NCI-H2227 treated with DMSO at 0.1 percent for 48 hours (cell line): Measurements from ENCODE around the gene SNTB2.
"Not testable (repeated sequence)": the region's sequence is repeated elsewhere in the genome, so short reads cannot be mapped to it uniquely, and the experiment has no call there.

Source experiments
- DNase-seq: peaks from one replicate; lab custom pipeline; 2025; lab: John Stamatoyannopoulos, UW

Gene SNTB2

GRCh38 chr16:69286941-69287713, 100.2 kb downstream of the SNTB2 start:
- DNase-seq: peak; percentile 3

- not testable (repeated sequence) for DNase-seq
Observed at GRCh38 chr16:69291657-69292056, 104.7 kb downstream of the SNTB2 start.

GRCh38 chr16:69293401-69293800, 106.4 kb downstream of the SNTB2 start:
- no peak for DNase-seq

- DNase-seq: no peak
Observed at GRCh38 chr16:69294051-69294450, 107.1 kb downstream of the SNTB2 start.

- DNase-seq: not testable (repeated sequence)
Observed at GRCh38 chr16:69296771-69297170, 109.8 kb downstream of the SNTB2 start.

- DNase-seq: no peak
Observed at GRCh38 chr16:69298261-69298660, 111.3 kb downstream of the SNTB2 start.

GRCh38 chr16:69301187-69301586, 114.2 kb downstream of the SNTB2 start:
- DNase-seq: no peak

GRCh38 chr16:69301861-69302260, 114.9 kb downstream of the SNTB2 start:
- DNase-seq: no peak

GRCh38 chr16:69302301-69302700, 115.3 kb downstream of the SNTB2 start:
- no peak for DNase-seq

GRCh38 chr16:69306031-69306430, 119.1 kb downstream of the SNTB2 start:
- DNase-seq: no peak

- DNase-seq: no peak
Observed at GRCh38 chr16:69307091-69307490, 120.1 kb downstream of the SNTB2 start.

- no peak for DNase-seq
Observed at GRCh38 chr16:69307856-69308255, 120.9 kb downstream of the SNTB2 start.

GRCh38 chr16:69309316-69309715, 122.4 kb downstream of the SNTB2 start:
- DNase-seq: no peak

GRCh38 chr16:69310653-69311532, 123.9 kb downstream of the SNTB2 start, which contains the start of gene VPS4A:
Gene VPS4A (plus strand): TSS chr16:69311350. CDS start chr16:69311512, 162 bp downstream.
- DNase-seq: peak; percentile 86

- DNase-seq: no peak
Observed at GRCh38 chr16:69311533-69312387, 124.8 kb downstream of the SNTB2 start.

GRCh38 chr16:69313469-69313868, 126.5 kb downstream of the SNTB2 start:
- no peak for DNase-seq

- DNase-seq: no peak
Observed at GRCh38 chr16:69314534-69314933, 127.6 kb downstream of the SNTB2 start.

- DNase-seq: no peak
Observed at GRCh38 chr16:69315486-69316311, 128.7 kb downstream of the SNTB2 start.

- DNase-seq: no peak
Observed at GRCh38 chr16:69316595-69317034, 129.7 kb downstream of the SNTB2 start.

GRCh38 chr16:69318177-69318910, 131.4 kb downstream of the SNTB2 start:
- DNase-seq: no peak
